PFSK-1 (cell line): Measurements from ENCODE around the gene SNU13.

ENCODE experiments used
- FOXP2 ChIP-seq: optimal IDR thresholded peaks from 2 replicates; pipeline ENCODE3; 2011; ENCODE audit warnings: borderline replicate concordance, control low read depth, inconsistent platforms; ENCODE audit not compliant: insufficient read depth; ENCODE audit errors: extremely low read length, extremely low read depth
- POLR2AphosphoS5 ChIP-seq: IDR thresholded peaks from 2 replicates; pipeline ENCODE4 v1.6.1; 2012; ENCODE audit warnings: low read depth, mild to moderate bottlenecking, control low read depth, low read length, moderate library complexity
- REST ChIP-seq, 2 experiments: IDR thresholded peaks; 2 replicates each; pipeline versions ENCODE4 v1.6.1 to v1.8.0; 2011 to 2012; ENCODE audit warnings: low read depth in 2 of 2, low read length in 2 of 2, control low read depth in 1 of 2, inconsistent platforms in 1 of 2, mild to moderate bottlenecking in 1 of 2, moderate library complexity in 1 of 2; ENCODE audit not compliant: insufficient read depth in 1 of 2
- SIN3A ChIP-seq: IDR thresholded peaks from 2 replicates; pipeline ENCODE4 v1.6.1; 2012; ENCODE audit warnings: mild to moderate bottlenecking, low read length, moderate library complexity, borderline replicate concordance; ENCODE audit not compliant: insufficient read depth
- TAF1 ChIP-seq: IDR thresholded peaks from 2 replicates; pipeline ENCODE4 v1.6.1; 2012; ENCODE audit warnings: low read length, control low read depth, borderline replicate concordance; ENCODE audit not compliant: insufficient read depth

SNU13 gene

GRCh38 chr22:41659941-41660340 is 28.7 kb downstream of the SNU13 start:
- no peak for TF ChIP-seq SIN3A
- TF ChIP-seq TAF1 = no peak
- TF ChIP-seq REST (IDR thresholded peaks at IDR 0.05; ENCODE audit: insufficient read depth in 1 of 2, low read depth in 2 of 2, low read length in 2 of 2) = no peak
- TF ChIP-seq FOXP2 = no peak

DNA sequence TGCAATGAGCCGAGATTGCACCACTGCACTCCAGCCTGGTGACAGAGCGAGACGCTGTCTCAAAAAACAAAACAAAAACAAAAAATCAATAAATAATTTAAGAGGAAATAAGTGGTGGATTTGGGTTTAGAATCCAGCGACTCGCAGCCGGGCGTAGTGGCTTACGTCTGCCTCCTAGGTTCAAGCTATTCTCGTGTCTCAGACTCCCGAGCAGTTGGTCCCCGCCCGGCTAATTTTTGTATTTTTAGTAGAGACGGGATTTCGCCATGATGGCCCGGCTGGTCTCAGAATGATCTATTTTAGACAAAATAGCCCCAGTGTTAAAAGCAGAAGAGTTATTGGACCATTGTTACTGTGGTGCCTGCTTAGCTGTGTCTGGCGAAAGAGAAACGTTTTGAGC is 29.8 kb downstream of the SNU13 start:
- TF ChIP-seq TAF1 = no peak
- TF ChIP-seq SIN3A = no peak
- no peak for TF ChIP-seq FOXP2
- no peak for TF ChIP-seq REST (IDR thresholded peaks at IDR 0.05; ENCODE audit: insufficient read depth in 1 of 2, low read depth in 2 of 2, low read length in 2 of 2)
- no peak for TF ChIP-seq POLR2AphosphoS5

- TF ChIP-seq SIN3A (no peak), REST (IDR thresholded peaks at IDR 0.05; ENCODE audit: insufficient read depth in 1 of 2, low read depth in 2 of 2, low read length in 2 of 2) (no peak), TAF1 (no peak), POLR2AphosphoS5 (no peak), FOXP2 (no peak)
Observed at GRCh38 chr22:41657709-41658108, 31.0 kb downstream of the SNU13 start.

DNA sequence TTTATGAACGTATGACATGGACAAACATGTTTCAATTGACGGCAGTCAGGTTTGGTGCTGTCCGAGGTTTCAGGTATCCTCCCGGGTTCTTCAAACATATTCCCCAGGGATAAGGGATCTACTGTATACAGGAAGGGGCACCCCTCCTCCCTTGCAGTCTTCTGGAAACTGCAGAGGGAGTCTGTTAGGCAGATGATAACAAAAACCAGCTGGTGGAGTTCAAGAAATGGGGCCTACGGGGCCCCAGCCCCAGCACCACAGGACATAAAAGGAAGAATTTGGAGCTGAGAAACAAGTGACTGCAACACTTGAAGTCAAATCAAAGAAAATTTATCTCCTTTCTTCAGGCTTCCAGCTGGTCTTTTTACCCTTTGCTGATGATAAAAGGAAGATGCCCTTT is 32.1 kb downstream of the SNU13 start:
- no peak for TF ChIP-seq SIN3A
- TF ChIP-seq TAF1 = no peak
- TF ChIP-seq POLR2AphosphoS5 = no peak
- no peak for TF ChIP-seq FOXP2

DNA sequence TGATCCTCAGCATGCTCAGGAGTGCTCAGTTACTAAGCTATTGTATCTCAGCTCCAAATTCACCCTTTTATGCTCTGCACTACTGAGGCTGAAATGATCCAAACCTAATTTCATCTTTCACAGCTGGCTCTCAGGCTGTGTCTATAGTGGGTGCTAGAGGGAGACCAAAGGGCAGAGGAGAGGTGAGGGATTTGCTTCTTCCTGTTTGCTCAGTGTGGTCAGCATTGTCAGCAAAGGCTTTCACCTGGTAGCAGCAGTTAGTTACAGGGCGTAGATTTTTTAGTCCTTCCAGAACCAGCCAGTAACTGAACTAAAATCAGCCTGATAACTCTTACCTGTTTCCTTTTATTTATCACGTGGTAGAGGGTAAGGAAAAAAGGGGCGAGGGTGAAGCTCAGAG is 34.3 kb downstream of the SNU13 start:
- TF ChIP-seq TAF1 (no peak), REST (IDR thresholded peaks at IDR 0.05; ENCODE audit: insufficient read depth in 1 of 2, low read depth in 2 of 2, low read length in 2 of 2) (no peak), FOXP2 (no peak), POLR2AphosphoS5 (no peak), SIN3A (no peak)
